IMR-90 (cell line): ENCODE data around the gene FBXO4. TPM values are rescaled to one million over a fixed set of nuclear protein-coding genes. Genes with fewer than 3 reads are reported as not detected.
"Not testable (repeated sequence)": the region's sequence is repeated elsewhere in the genome, so short reads cannot be mapped to it uniquely, and the experiment has no call there.

Experiments
- ATAC-seq: fragments of 200-7000 bp; cut with Tn5 transposase; 2 replicates; pipeline ENCODE4 v1.9.1; 2020; ENCODE audit warnings: low read depth, mild to moderate bottlenecking, moderate library complexity
- BruUV-seq: library from RNA; stranded (reverse); fragments of 400-500 nt; replicated peaks from 2 replicates; lab custom pipeline; 2021; lab: Mats Ljungman, UMichigan
- CTCF ChIA-PET: fragments of 300-600 bp; formaldehyde crosslinking; extraction: SDS; loops from one replicate; lab custom pipeline; 2021; ENCODE audit warnings: antibody characterized with exemption; lab: Yijun Ruan, JAX
- POLR2A ChIA-PET: fragments of 300-600 bp; sonication (Branson Sonifier 250); formaldehyde crosslinking; loops from one replicate; lab custom pipeline; 2022; ENCODE audit warnings: antibody characterized with exemption; ENCODE audit not compliant: unreplicated experiment; lab: Charles Lee
- DNase-seq: peaks from one replicate; pipeline ENCODE4 v3.0.0; 2013
- H2AFZ ChIP-seq: replicated peaks from 2 replicates; pipeline ENCODE3; 2013; ENCODE audit warnings: low read length, mild to moderate bottlenecking; ENCODE audit not compliant: poor library complexity
- H2AK5ac ChIP-seq: 2 replicates; pipeline ENCODE4 v1.6.1; 2013; ENCODE audit warnings: low read depth, low read length, inconsistent platforms
- H2AK9ac ChIP-seq: replicated peaks from 2 replicates; pipeline ENCODE3; 2013; ENCODE audit warnings: mild to moderate bottlenecking, low read depth, low read length, moderate library complexity; ENCODE audit not compliant: poor library complexity
- H2BK120ac ChIP-seq: 2 replicates; pipeline ENCODE4 v1.6.1; 2013; ENCODE audit warnings: low read depth, low read length, inconsistent platforms
- H2BK15ac ChIP-seq: 3 replicates; pipeline ENCODE4 v1.6.1; 2013; ENCODE audit warnings: low read depth, low read length, inconsistent platforms
- H2BK20ac ChIP-seq: 2 replicates; pipeline ENCODE4 v1.6.1; 2013; ENCODE audit warnings: low read depth, mild to moderate bottlenecking, inconsistent platforms, low read length, moderate library complexity
- H2BK5ac ChIP-seq: 2 replicates; pipeline ENCODE4 v1.6.1; 2013; ENCODE audit warnings: mild to moderate bottlenecking, low read depth, low read length, inconsistent platforms; ENCODE audit not compliant: poor library complexity, severe bottlenecking
- H3K14ac ChIP-seq: replicated peaks from 2 replicates; pipeline ENCODE4 v1.6.1; 2013; ENCODE audit warnings: low read depth, low read length, inconsistent platforms
- H3K18ac ChIP-seq: 2 replicates; pipeline ENCODE4 v1.6.1; 2013; ENCODE audit warnings: low read depth, low read length, control low read depth
- H3K23ac ChIP-seq: 2 replicates; pipeline ENCODE4 v1.6.1; 2013; ENCODE audit warnings: low read depth, low read length, inconsistent platforms
- H3K27ac ChIP-seq: 2 replicates; pipeline ENCODE4 v1.5.1; 2013; ENCODE audit warnings: mild to moderate bottlenecking, control low read depth, low read length; ENCODE audit not compliant: insufficient read depth
- H3K27me3 ChIP-seq: 2 replicates; pipeline ENCODE4 v1.6.1; 2013; ENCODE audit warnings: low read length; ENCODE audit not compliant: control insufficient read depth, insufficient read depth
- H3K36me3 ChIP-seq: 2 replicates; pipeline ENCODE4 v1.6.1; 2013; ENCODE audit warnings: low read length, mixed read lengths; ENCODE audit not compliant: control insufficient read depth, insufficient read depth
- H3K4ac ChIP-seq: 2 replicates; pipeline ENCODE4 v1.6.1; 2013; ENCODE audit warnings: low read depth, low read length, inconsistent platforms
- H3K4me1 ChIP-seq: 2 replicates; pipeline ENCODE4 v1.6.1; 2013; ENCODE audit warnings: low read length, mixed read lengths; ENCODE audit not compliant: control insufficient read depth, insufficient read depth
- H3K4me2 ChIP-seq: 2 replicates; pipeline ENCODE4 v1.6.1; 2013; ENCODE audit warnings: low read depth, mild to moderate bottlenecking, control low read depth, low read length, moderate library complexity
- H3K4me3 ChIP-seq: 2 replicates; pipeline ENCODE4 v1.5.1; 2013; ENCODE audit warnings: low read depth, mild to moderate bottlenecking, control low read depth, low read length, moderate library complexity; ENCODE audit not compliant: insufficient read depth
- H3K56ac ChIP-seq: 2 replicates; pipeline ENCODE4 v1.6.1; 2013; ENCODE audit warnings: low read length, inconsistent platforms; ENCODE audit not compliant: insufficient read depth; ENCODE audit errors: extremely low read depth
- H3K79me1 ChIP-seq, 2 experiments: 2 replicates each; pipeline ENCODE4 v1.6.1; 2013; ENCODE audit warnings: low read length in 2 of 2, inconsistent platforms in 1 of 2, low read depth in 1 of 2
- H3K9ac ChIP-seq: 2 replicates; pipeline ENCODE4 v1.6.1; 2013; ENCODE audit warnings: low read depth, low read length, control low read depth
- H3K9me1 ChIP-seq: 2 replicates; pipeline ENCODE4 v1.6.1; 2013; ENCODE audit warnings: low read length, inconsistent platforms; ENCODE audit not compliant: insufficient read depth
- H3K9me3 ChIP-seq: 2 replicates; pipeline ENCODE4 v1.6.1; 2013; ENCODE audit warnings: low read length; ENCODE audit not compliant: control insufficient read depth, insufficient read depth
- H4K20me1 ChIP-seq: 2 replicates; pipeline ENCODE4 v1.6.1; 2013; ENCODE audit warnings: low read length, inconsistent platforms; ENCODE audit not compliant: insufficient read depth
- H4K5ac ChIP-seq: 2 replicates; pipeline ENCODE4 v1.6.1; 2013; ENCODE audit warnings: mild to moderate bottlenecking, low read depth, low read length, control low read depth
- H4K8ac ChIP-seq, 2 experiments: 2 replicates each; pipeline ENCODE4 v1.6.1; 2013; ENCODE audit warnings: low read depth in 2 of 2, low read length in 2 of 2, control low read depth in 1 of 2, inconsistent platforms in 1 of 2
- H4K91ac ChIP-seq: 2 replicates; pipeline ENCODE4 v1.6.1; 2013; ENCODE audit warnings: low read depth, low read length, inconsistent platforms; ENCODE audit not compliant: insufficient read depth
- WGBS, 2 experiments: methylation state at CpG; one replicate each; pipeline versions ENCODE4 v1.1.5 to v1.1.7; 2013; ENCODE audit warnings: missing lambda C conversion rate in 2 of 2; ENCODE audit not compliant: insufficient read length in 1 of 2; ENCODE audit errors: extremely low coverage in 2 of 2; 5-methylcytosine and 5-hydroxymethylcytosine counted together
- dilution Hi-C: fragments of 300-500 bp; cut with HindIII; formaldehyde crosslinking; loops from one replicate; pipeline ENCODE4 v1.14.3; 2018; ENCODE audit warnings: low sequenced_read_pairs; ENCODE audit not compliant: unreplicated experiment
- in situ Hi-C: fragments of 300-500 bp; cut with MboI; formaldehyde crosslinking; loops from 3 replicates; pipeline ENCODE4 v1.14.3; 2019; ENCODE audit warnings: low sequenced_read_pairs, inconsistent platforms, mixed read lengths
- intact Hi-C: fragments of 100-400 bp; cut with micrococcal nuclease; formaldehyde crosslinking; loops from 2 replicates; pipeline ENCODE4 v1.10.0; 2022
- polyA plus RNA-seq, 3 experiments: library from polyadenylated mRNA; depleted of rRNA; stranded (reverse); fragments of >200 nt; gene quantifications; 2 replicates each; pipeline ENCODE4 v1.2.3, GENCODE V29; 2012; ENCODE audit warnings: low replicate concordance in 1 of 3
- total RNA-seq: library from RNA; depleted of rRNA; stranded (reverse); fragments of >200 nt; gene quantifications from 2 replicates; pipeline ENCODE4 v1.2.3, GENCODE V29; 2012

The FBXO4 gene
- total and polyA plus RNA-seq, 2 of the 4 experiments (the other 2 are of a cell fraction): 3.5 to 4.1 TPM

GRCh38 chr5:41945332-41945955 is 20.4 kb downstream of the FBXO4 start:
- H3K4me3 ChIP-seq, H3K36me3 ChIP-seq, ATAC-seq, H3K79me1 ChIP-seq, dilution Hi-C loops, H3K9me1 ChIP-seq, CTCF ChIA-PET, H4K91ac ChIP-seq, H3K27me3 ChIP-seq, H2BK5ac ChIP-seq, H2BK15ac ChIP-seq, H2AFZ ChIP-seq, H3K9me3 ChIP-seq, H3K56ac ChIP-seq, H3K4me1 ChIP-seq, DNase-seq, H4K5ac ChIP-seq, H3K4me2 ChIP-seq, H2BK120ac ChIP-seq, H3K4ac ChIP-seq, intact Hi-C loops, in situ Hi-C loops, H3K27ac ChIP-seq, H4K8ac ChIP-seq, H2AK5ac ChIP-seq, H4K20me1 ChIP-seq, BruUV-seq, H3K14ac ChIP-seq, H3K9ac ChIP-seq, H2AK9ac ChIP-seq, H3K23ac ChIP-seq, H3K18ac ChIP-seq, H2BK20ac ChIP-seq, POLR2A ChIA-PET: not testable (repeated sequence)
- WGBS, 2 experiments: no CpG with 5 or more reads among the region's 7 CpGs
